HG03354 (cell line): Measurements from ENCODE around the gene SHE.

Experiments used
- ATAC-seq: cut with Tn5 transposase; IDR thresholded peaks from one replicate; pipeline ENCODE4 v1.9.1; 2021; ENCODE audit warnings: mild to moderate bottlenecking; ENCODE audit not compliant: unreplicated experiment, poor library complexity, severe bottlenecking

The SHE gene

GRCh38 chr1:154429841-154430611 is 72.2 kb downstream of the SHE start:
- no peak for ATAC-seq
